Smooth muscle cell of the umbilical artery (primary cell): ENCODE results near the gene RPS23. TPM values are rescaled to one million over a fixed set of nuclear protein-coding genes. Genes with fewer than 3 reads are reported as not detected.

Experiments
- total RNA-seq: library from RNA; depleted of rRNA; stranded (reverse); fragments of >200 nt; gene quantifications from 2 replicates; pipeline ENCODE4 v1.2.3, GENCODE V29; 2014

The RPS23 gene
- total RNA-seq: 1,641 and 2,239 TPM in 2 replicates

DNA sequence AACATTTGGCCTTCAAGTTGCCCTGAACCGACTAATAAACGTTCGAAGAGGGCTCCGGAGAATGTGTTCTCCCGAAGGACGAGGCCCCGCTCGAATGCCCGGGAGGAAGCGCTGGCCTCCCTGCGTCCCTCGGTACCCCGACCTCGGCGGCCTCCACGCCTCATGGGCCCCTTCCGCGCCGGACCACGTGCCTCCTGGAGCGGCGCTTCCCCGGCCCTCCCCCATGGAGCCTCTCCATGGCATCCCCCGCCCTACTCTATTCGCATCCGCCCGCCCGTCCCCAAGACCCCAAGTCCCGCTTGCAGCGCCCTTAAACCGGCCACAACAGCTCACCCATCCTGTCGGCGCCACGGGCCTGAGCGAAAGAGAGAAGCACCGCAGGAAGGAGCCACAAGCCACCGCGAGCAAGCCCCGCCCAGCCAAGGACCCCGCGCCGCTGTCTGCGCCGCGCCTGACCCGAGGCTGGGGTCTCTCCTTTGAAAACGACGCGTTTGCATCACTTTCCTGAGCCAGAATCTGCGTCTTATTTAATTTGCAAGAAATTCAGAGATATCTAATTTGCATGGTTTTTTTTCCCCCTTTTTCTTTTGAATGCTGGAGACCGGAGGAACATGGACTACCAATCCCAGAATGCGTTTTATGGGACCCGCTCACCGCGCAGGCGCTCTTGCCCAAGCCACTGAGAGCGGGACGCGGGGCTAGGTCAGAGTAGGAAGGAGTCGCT lies at the start of gene RPS23:
TSS of gene RPS23 (minus strand) at position 368 of the 724 bp plus-strand sequence. CDS start at position 337, 31 bp downstream.

